Omental fat pad (tissue), 4 donors: ENCODE results near the gene GRID1. TPM values are rescaled to one million over a fixed set of nuclear protein-coding genes. Genes with fewer than 3 reads are reported as not detected.

ENCODE experiments used
- ATAC-seq: fragments of 150-250 bp; one replicate; pipeline ENCODE4 v1.9.1; 2016; ENCODE audit warnings: mild to moderate bottlenecking, moderate library complexity; ENCODE audit not compliant: low FRiP score
- DNase-seq: peaks from one replicate; pipeline ENCODE4 v3.0.0-alpha.2; 2019; ENCODE audit warnings: low spot score
- CTCF ChIP-seq, 3 donors: fragments of 450-650 bp; IDR thresholded peaks; one replicate each; pipeline ENCODE4 v1.5.1; 2016 to 2017; ENCODE audit warnings: antibody characterized with exemption in 3 of 3, mild to moderate bottlenecking in 3 of 3, moderate library complexity in 2 of 3
- total RNA-seq, 4 donors: library from RNA; depleted of rRNA; stranded (reverse); fragments of >200 nt; gene quantifications; one replicate each; pipeline ENCODE4 v1.1.0, GENCODE V29; 2016

GRID1 gene
- total RNA-seq, 4 donors from 2014 or later, result 1.5 to 3.5 (median 2.4) TPM

- TF ChIP-seq CTCF (IDR thresholded peaks at IDR 0.05), result no peak
- DNase-seq (no peak), ATAC-seq (no peak)
Observed at GRCh38 chr10:85788570-85788969, 578.0 kb downstream of the GRID1 start.

GRCh38 chr10:85787881-85788280 is 578.7 kb downstream of the GRID1 start:
- TF ChIP-seq CTCF (IDR thresholded peaks at IDR 0.05), result no peak
- ATAC-seq, result no peak
- DNase-seq, result no peak

- DNase-seq (no peak), ATAC-seq (no peak)
- TF ChIP-seq CTCF (IDR thresholded peaks at IDR 0.05), result no peak
Observed at GRCh38 chr10:85787393-85787792, 579.2 kb downstream of the GRID1 start.

- DNase-seq (no peak), ATAC-seq (no peak)
- no peak for TF ChIP-seq CTCF (IDR thresholded peaks at IDR 0.05)
Observed at GRCh38 chr10:85786401-85786899, 580.1 kb downstream of the GRID1 start.

- ATAC-seq (no peak), DNase-seq (no peak)
- TF ChIP-seq CTCF (IDR thresholded peaks at IDR 0.05), result no peak
Observed at GRCh38 chr10:85784792-85785191, 581.8 kb downstream of the GRID1 start.

- TF ChIP-seq CTCF (IDR thresholded peaks at IDR 0.05), result no peak
- DNase-seq (no peak), ATAC-seq (no peak)
Observed at GRCh38 chr10:85781404-85781803, 585.2 kb downstream of the GRID1 start.

- TF ChIP-seq CTCF (IDR thresholded peaks at IDR 0.05), result no peak
- no peak for DNase-seq
- no peak for ATAC-seq
Observed at GRCh38 chr10:85778074-85778473, 588.5 kb downstream of the GRID1 start.
